Mesenchymal stem cell (in vitro differentiated cells and primary cell): ENCODE data around the gene NXPH3.

Experiments used
- DNase-seq: peaks from one replicate; pipeline ENCODE4 v3.0.0-alpha.2; 2013
- H2AFZ ChIP-seq: one replicate; pipeline ENCODE4 v1.6.1; 2013; ENCODE audit warnings: low read depth, mild to moderate bottlenecking, control low read depth, inconsistent platforms, low read length, moderate library complexity
- H2AK5ac ChIP-seq: 2 replicates; pipeline ENCODE4 v1.6.1; 2013; ENCODE audit warnings: low read length, moderate library complexity, mild to moderate bottlenecking, inconsistent platforms; ENCODE audit not compliant: severe bottlenecking
- H2BK120ac ChIP-seq: one replicate; pipeline ENCODE4 v1.6.1; 2013; ENCODE audit warnings: low read depth, mild to moderate bottlenecking, inconsistent platforms, low read length, moderate library complexity
- H2BK12ac ChIP-seq, 2 experiments: one replicate each; pipeline ENCODE4 v1.6.1; 2013; ENCODE audit warnings: inconsistent platforms in 2 of 2, low read length in 2 of 2, mild to moderate bottlenecking in 2 of 2, moderate library complexity in 2 of 2, control low read depth in 1 of 2
- H2BK15ac ChIP-seq: one replicate; pipeline ENCODE4 v1.6.1; 2013; ENCODE audit warnings: mild to moderate bottlenecking, low read depth, inconsistent platforms; ENCODE audit not compliant: poor library complexity, severe bottlenecking
- H2BK5ac ChIP-seq: 2 replicates; pipeline ENCODE4 v1.6.1; 2013; ENCODE audit warnings: low read depth, mild to moderate bottlenecking, low read length, control low read depth, inconsistent platforms; ENCODE audit not compliant: poor library complexity, severe bottlenecking
- H3K14ac ChIP-seq, 2 experiments: one replicate each; pipeline ENCODE4 v1.6.1; 2013; ENCODE audit warnings: inconsistent platforms in 2 of 2, low read length in 2 of 2, control low read depth in 1 of 2, mild to moderate bottlenecking in 1 of 2, moderate library complexity in 1 of 2
- H3K18ac ChIP-seq, 2 experiments: one replicate each; pipeline ENCODE4 v1.6.1; 2013; ENCODE audit warnings: inconsistent platforms in 2 of 2, low read length in 2 of 2, control low read depth in 1 of 2, low read depth in 1 of 2, mild to moderate bottlenecking in 1 of 2
- H3K23ac ChIP-seq, 2 experiments: one replicate each; pipeline ENCODE4 v1.6.1; 2013; ENCODE audit warnings: inconsistent platforms in 2 of 2, low read length in 2 of 2, mild to moderate bottlenecking in 2 of 2, moderate library complexity in 2 of 2, control low read depth in 1 of 2
- H3K27ac ChIP-seq: 2 replicates; pipeline ENCODE4 v1.5.1; 2013; ENCODE audit warnings: mild to moderate bottlenecking, moderate library complexity, low read length, control low read depth, inconsistent platforms; ENCODE audit not compliant: poor library complexity, severe bottlenecking
- H3K27me3 ChIP-seq, 2 experiments: 2 replicates each; pipeline versions ENCODE4 v1.6.1 to v1.7.0; 2013; ENCODE audit warnings: low read length in 2 of 2, mild to moderate bottlenecking in 2 of 2, moderate library complexity in 2 of 2, control low read depth in 1 of 2, inconsistent platforms in 1 of 2; ENCODE audit not compliant: control insufficient read depth in 1 of 2, insufficient read depth in 1 of 2
- H3K36me3 ChIP-seq, 2 experiments: 2 replicates each; pipeline versions ENCODE4 v1.6.1 to v1.7.0; 2013; ENCODE audit warnings: low read length in 2 of 2, control low read depth in 1 of 2, inconsistent platforms in 1 of 2, low read depth in 1 of 2, mild to moderate bottlenecking in 1 of 2; ENCODE audit not compliant: insufficient read depth in 2 of 2, control insufficient read depth in 1 of 2
- H3K4ac ChIP-seq, 2 experiments: one replicate each; pipeline ENCODE4 v1.6.1; 2013; ENCODE audit warnings: inconsistent platforms in 2 of 2, low read length in 2 of 2, mild to moderate bottlenecking in 2 of 2, moderate library complexity in 2 of 2, control low read depth in 1 of 2, low read depth in 1 of 2
- H3K4me1 ChIP-seq: 2 replicates; pipeline ENCODE4 v1.6.1; 2013; ENCODE audit warnings: low read depth, low read length, control low read depth; ENCODE audit not compliant: control insufficient read depth, insufficient read depth
- H3K4me2 ChIP-seq: 2 replicates; pipeline ENCODE4 v1.6.1; 2013; ENCODE audit warnings: low read length, mild to moderate bottlenecking, inconsistent platforms; ENCODE audit not compliant: poor library complexity, severe bottlenecking
- H3K4me3 ChIP-seq, 2 experiments: 2 replicates each; pipeline versions ENCODE4 v1.5.1 to v1.7.0; 2013; ENCODE audit warnings: low read length in 2 of 2, mild to moderate bottlenecking in 2 of 2, control low read depth in 1 of 2, low read depth in 1 of 2; ENCODE audit not compliant: insufficient read depth in 1 of 2
- H3K79me1 ChIP-seq: replicated peaks from 2 replicates; pipeline ENCODE4 v1.6.1; 2013; ENCODE audit warnings: mild to moderate bottlenecking, control low read depth, low read length, inconsistent platforms; ENCODE audit not compliant: poor library complexity, severe bottlenecking
- H3K9ac ChIP-seq: 2 replicates; pipeline ENCODE4 v1.7.0; 2013; ENCODE audit warnings: mild to moderate bottlenecking, low read length, moderate library complexity
- H3K9me3 ChIP-seq: 2 replicates; pipeline ENCODE4 v1.7.0; 2013; ENCODE audit warnings: mild to moderate bottlenecking, low read length; ENCODE audit not compliant: control insufficient read depth
- H4K8ac ChIP-seq: one replicate; pipeline ENCODE4 v1.6.1; 2013; ENCODE audit warnings: inconsistent platforms, mild to moderate bottlenecking, low read length, moderate library complexity
- H4K91ac ChIP-seq: one replicate; pipeline ENCODE4 v1.6.1; 2013; ENCODE audit warnings: mild to moderate bottlenecking, low read length, inconsistent platforms
- WGBS: methylation state at CpG from one replicate; pipeline ENCODE4 v1.1.7; 2013; ENCODE audit warnings: mixed read lengths; 5-methylcytosine and 5-hydroxymethylcytosine counted together

The NXPH3 gene

GRCh38 chr17:49543860-49544259, 31.8 kb upstream of the NXPH3 start:
- H3K4me1 ChIP-seq = no peaks in the 10 kb centered on the region
- H3K9ac ChIP-seq = no peak overlapping the region
- no peak overlapping the region for H3K4me3 ChIP-seq
- no peaks in the 10 kb centered on the region for H3K79me1 ChIP-seq
- H2BK5ac ChIP-seq = no peak overlapping the region
- no peaks in the 10 kb centered on the region for H3K36me3 ChIP-seq
- DNase-seq = no peak
- H2BK120ac ChIP-seq = no peak overlapping the region
- peaks cover 4% of the 10 kb centered on the region for H3K9me3 ChIP-seq
- H3K27ac ChIP-seq = no peak overlapping the region
- no peak overlapping the region for H3K4me2 ChIP-seq
- no peak overlapping the region for H3K4ac ChIP-seq
- peaks cover 37 to 58% of the 10 kb centered on the region in 2 experiments for H3K27me3 ChIP-seq
- H2AFZ ChIP-seq = no peak overlapping the region
- H4K91ac ChIP-seq = no peak overlapping the region
- 77% methylated on average over 3 of the region's 3 CpGs for whole genome bisulfite sequencing
- no peak overlapping the region for H3K14ac ChIP-seq
- no peak overlapping the region for H4K8ac ChIP-seq
- H2BK12ac ChIP-seq = no peak overlapping the region
- H2AK5ac ChIP-seq = no peak overlapping the region
- H3K23ac ChIP-seq = no peak overlapping the region
- no peak overlapping the region for H2BK15ac ChIP-seq
- no peak overlapping the region for H3K18ac ChIP-seq

- H3K4ac ChIP-seq = no peak overlapping the region
- H3K4me2 ChIP-seq = no peak overlapping the region
- peaks cover 35 to 63% of the 10 kb centered on the region in 2 experiments for H3K27me3 ChIP-seq
- no peak overlapping the region for H3K14ac ChIP-seq
- H3K9me3 ChIP-seq = peaks cover 4% of the 10 kb centered on the region
- H3K23ac ChIP-seq = no peak overlapping the region
- H2BK5ac ChIP-seq = no peak overlapping the region
- DNase-seq = no peak
- H2BK12ac ChIP-seq = no peak overlapping the region
- no peak overlapping the region for H2BK15ac ChIP-seq
- no peaks in the 10 kb centered on the region for H3K4me1 ChIP-seq
- no peak overlapping the region for H3K27ac ChIP-seq
- no peaks in the 10 kb centered on the region for H3K79me1 ChIP-seq
- H2BK120ac ChIP-seq = no peak overlapping the region
- H3K18ac ChIP-seq = no peak overlapping the region
- H2AK5ac ChIP-seq = no peak overlapping the region
- no peak overlapping the region for H2AFZ ChIP-seq
- H3K4me3 ChIP-seq = no peak overlapping the region
- 77% methylated on average over 8 of the region's 8 CpGs for WGBS
- no peak overlapping the region for H4K8ac ChIP-seq
- H4K91ac ChIP-seq = no peak overlapping the region
- no peak overlapping the region for H3K9ac ChIP-seq
- no peaks in the 10 kb centered on the region for H3K36me3 ChIP-seq
Observed at GRCh38 chr17:49545007-49545660, 30.5 kb upstream of the NXPH3 start.

DNA sequence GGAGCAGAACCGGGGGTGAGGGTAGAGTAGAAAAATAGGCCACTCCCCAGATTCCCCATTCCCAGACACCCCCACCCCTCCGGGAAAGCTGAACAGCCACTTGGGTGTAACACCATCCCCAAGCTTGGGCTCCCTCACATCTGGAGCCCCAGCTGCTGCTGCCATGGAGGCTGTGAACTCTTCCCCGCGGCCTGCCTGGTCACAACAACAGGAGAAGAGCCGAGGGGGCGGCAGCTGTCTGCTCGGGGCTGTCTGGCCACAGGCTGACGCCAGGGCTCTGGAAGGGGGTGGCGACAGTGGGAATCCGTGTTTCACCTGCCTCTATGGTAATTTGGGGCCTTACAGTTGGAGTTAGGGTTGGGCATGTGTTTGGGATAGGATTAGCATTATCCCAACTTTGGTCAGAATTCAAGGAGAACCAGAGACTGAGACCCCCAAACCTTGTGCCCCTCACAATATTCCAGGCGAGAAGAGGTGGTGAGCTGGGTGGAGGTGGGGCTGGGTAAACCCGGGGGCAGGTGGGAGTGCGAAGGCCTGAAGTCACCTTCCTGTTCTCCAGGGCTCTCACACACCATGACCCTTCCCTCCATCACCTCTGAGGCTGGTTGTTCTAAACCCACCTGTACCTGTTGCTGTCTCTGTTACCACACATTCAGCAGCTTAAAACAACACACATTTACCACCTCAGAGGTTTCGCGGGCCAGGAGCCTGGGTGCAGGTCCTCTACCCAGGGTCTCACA, 29.7 kb upstream of the NXPH3 start:
- 88% methylated on average over 13 of the region's 15 CpGs for WGBS
- no peak overlapping the region for H2BK15ac ChIP-seq
- H2AFZ ChIP-seq = no peak overlapping the region
- peak overlapping the region in 1 of 2 experiments; percentile 5 for H3K14ac ChIP-seq
- H3K27me3 ChIP-seq = peaks cover 35 to 61% of the 10 kb centered on the region in 2 experiments
- H3K4ac ChIP-seq = no peak overlapping the region
- no peak overlapping the region for H2BK5ac ChIP-seq
- no peaks in the 10 kb centered on the region for H3K79me1 ChIP-seq
- H4K8ac ChIP-seq = no peak overlapping the region
- no peak overlapping the region for H3K18ac ChIP-seq
- H3K4me3 ChIP-seq = no peak overlapping the region
- H3K4me1 ChIP-seq = no peaks in the 10 kb centered on the region
- H3K27ac ChIP-seq = no peak overlapping the region
- H2BK120ac ChIP-seq = no peak overlapping the region
- no peak overlapping the region for H4K91ac ChIP-seq
- peaks cover 2% of the 10 kb centered on the region for H3K9me3 ChIP-seq
- no peak overlapping the region for H2BK12ac ChIP-seq
- no peaks in the 10 kb centered on the region for H3K36me3 ChIP-seq
- H3K9ac ChIP-seq = no peak overlapping the region
- H2AK5ac ChIP-seq = no peak overlapping the region
- peak overlapping the region in 1 of 2 experiments; percentile 40 for H3K23ac ChIP-seq
- no peak overlapping the region for H3K4me2 ChIP-seq
- DNase-seq = no peak
